IMR-90 (cell line): ENCODE measurements around the gene SPAG9. TPM values are rescaled to one million over a fixed set of nuclear protein-coding genes. Genes with fewer than 3 reads are reported as not detected.

Experiments used
- ATAC-seq: fragments of 200-7000 bp; cut with Tn5 transposase; 2 replicates; pipeline ENCODE4 v1.9.1; 2020; ENCODE audit warnings: low read depth, mild to moderate bottlenecking, moderate library complexity
- BruUV-seq: library from RNA; stranded (reverse); fragments of 400-500 nt; replicated peaks from 2 replicates; lab custom pipeline; 2021; lab: Mats Ljungman, UMichigan
- CTCF ChIA-PET: fragments of 300-600 bp; formaldehyde crosslinking; extraction: SDS; loops from one replicate; lab custom pipeline; 2021; ENCODE audit warnings: antibody characterized with exemption; lab: Yijun Ruan, JAX
- POLR2A ChIA-PET: fragments of 300-600 bp; sonication (Branson Sonifier 250); formaldehyde crosslinking; loops from one replicate; lab custom pipeline; 2022; ENCODE audit warnings: antibody characterized with exemption; ENCODE audit not compliant: unreplicated experiment; lab: Charles Lee
- DNase-seq: peaks from one replicate; pipeline ENCODE4 v3.0.0; 2013
- H2AFZ ChIP-seq: replicated peaks from 2 replicates; pipeline ENCODE3; 2013; ENCODE audit warnings: low read length, mild to moderate bottlenecking; ENCODE audit not compliant: poor library complexity
- H2AK5ac ChIP-seq: 2 replicates; pipeline ENCODE4 v1.6.1; 2013; ENCODE audit warnings: low read depth, low read length, inconsistent platforms
- H2AK9ac ChIP-seq: replicated peaks from 2 replicates; pipeline ENCODE3; 2013; ENCODE audit warnings: mild to moderate bottlenecking, low read depth, low read length, moderate library complexity; ENCODE audit not compliant: poor library complexity
- H2BK120ac ChIP-seq: 2 replicates; pipeline ENCODE4 v1.6.1; 2013; ENCODE audit warnings: low read depth, low read length, inconsistent platforms
- H2BK15ac ChIP-seq: 3 replicates; pipeline ENCODE4 v1.6.1; 2013; ENCODE audit warnings: low read depth, low read length, inconsistent platforms
- H2BK20ac ChIP-seq: 2 replicates; pipeline ENCODE4 v1.6.1; 2013; ENCODE audit warnings: low read depth, mild to moderate bottlenecking, inconsistent platforms, low read length, moderate library complexity
- H2BK5ac ChIP-seq: 2 replicates; pipeline ENCODE4 v1.6.1; 2013; ENCODE audit warnings: mild to moderate bottlenecking, low read depth, low read length, inconsistent platforms; ENCODE audit not compliant: poor library complexity, severe bottlenecking
- H3K14ac ChIP-seq: replicated peaks from 2 replicates; pipeline ENCODE4 v1.6.1; 2013; ENCODE audit warnings: low read depth, low read length, inconsistent platforms
- H3K18ac ChIP-seq: 2 replicates; pipeline ENCODE4 v1.6.1; 2013; ENCODE audit warnings: low read depth, low read length, control low read depth
- H3K23ac ChIP-seq: 2 replicates; pipeline ENCODE4 v1.6.1; 2013; ENCODE audit warnings: low read depth, low read length, inconsistent platforms
- H3K27ac ChIP-seq: 2 replicates; pipeline ENCODE4 v1.5.1; 2013; ENCODE audit warnings: mild to moderate bottlenecking, control low read depth, low read length; ENCODE audit not compliant: insufficient read depth
- H3K27me3 ChIP-seq: 2 replicates; pipeline ENCODE4 v1.6.1; 2013; ENCODE audit warnings: low read length; ENCODE audit not compliant: control insufficient read depth, insufficient read depth
- H3K36me3 ChIP-seq: 2 replicates; pipeline ENCODE4 v1.6.1; 2013; ENCODE audit warnings: low read length, mixed read lengths; ENCODE audit not compliant: control insufficient read depth, insufficient read depth
- H3K4ac ChIP-seq: 2 replicates; pipeline ENCODE4 v1.6.1; 2013; ENCODE audit warnings: low read depth, low read length, inconsistent platforms
- H3K4me1 ChIP-seq: 2 replicates; pipeline ENCODE4 v1.6.1; 2013; ENCODE audit warnings: low read length, mixed read lengths; ENCODE audit not compliant: control insufficient read depth, insufficient read depth
- H3K4me2 ChIP-seq: 2 replicates; pipeline ENCODE4 v1.6.1; 2013; ENCODE audit warnings: low read depth, mild to moderate bottlenecking, control low read depth, low read length, moderate library complexity
- H3K4me3 ChIP-seq: 2 replicates; pipeline ENCODE4 v1.5.1; 2013; ENCODE audit warnings: low read depth, mild to moderate bottlenecking, control low read depth, low read length, moderate library complexity; ENCODE audit not compliant: insufficient read depth
- H3K56ac ChIP-seq: 2 replicates; pipeline ENCODE4 v1.6.1; 2013; ENCODE audit warnings: low read length, inconsistent platforms; ENCODE audit not compliant: insufficient read depth; ENCODE audit errors: extremely low read depth
- H3K79me1 ChIP-seq, 2 experiments: 2 replicates each; pipeline ENCODE4 v1.6.1; 2013; ENCODE audit warnings: low read length in 2 of 2, inconsistent platforms in 1 of 2, low read depth in 1 of 2
- H3K9ac ChIP-seq: 2 replicates; pipeline ENCODE4 v1.6.1; 2013; ENCODE audit warnings: low read depth, low read length, control low read depth
- H3K9me1 ChIP-seq: 2 replicates; pipeline ENCODE4 v1.6.1; 2013; ENCODE audit warnings: low read length, inconsistent platforms; ENCODE audit not compliant: insufficient read depth
- H3K9me3 ChIP-seq: 2 replicates; pipeline ENCODE4 v1.6.1; 2013; ENCODE audit warnings: low read length; ENCODE audit not compliant: control insufficient read depth, insufficient read depth
- H4K20me1 ChIP-seq: 2 replicates; pipeline ENCODE4 v1.6.1; 2013; ENCODE audit warnings: low read length, inconsistent platforms; ENCODE audit not compliant: insufficient read depth
- H4K5ac ChIP-seq: 2 replicates; pipeline ENCODE4 v1.6.1; 2013; ENCODE audit warnings: mild to moderate bottlenecking, low read depth, low read length, control low read depth
- H4K8ac ChIP-seq, 2 experiments: 2 replicates each; pipeline ENCODE4 v1.6.1; 2013; ENCODE audit warnings: low read depth in 2 of 2, low read length in 2 of 2, control low read depth in 1 of 2, inconsistent platforms in 1 of 2
- H4K91ac ChIP-seq: 2 replicates; pipeline ENCODE4 v1.6.1; 2013; ENCODE audit warnings: low read depth, low read length, inconsistent platforms; ENCODE audit not compliant: insufficient read depth
- CEBPB ChIP-seq: IDR thresholded peaks from 2 replicates; pipeline ENCODE4 v1.6.1; 2012; ENCODE audit warnings: low read depth, low read length, improper control_type of control experiment
- CHD1 ChIP-seq: IDR thresholded peaks from 2 replicates; pipeline ENCODE4 v1.6.1; 2012; ENCODE audit warnings: low read depth, low read length, improper control_type of control experiment
- FOS ChIP-seq: fragments of 150-350 bp; IDR thresholded peaks from 2 replicates; pipeline ENCODE4 v1.6.1; 2016; ENCODE audit warnings: low read depth, low read length
- MAFK ChIP-seq: IDR thresholded peaks from 2 replicates; pipeline ENCODE4 v1.6.1; 2012; ENCODE audit warnings: low read depth, low read length, improper control_type of control experiment
- MAZ ChIP-seq: IDR thresholded peaks from 2 replicates; pipeline ENCODE4 v1.6.1; 2012; ENCODE audit warnings: low read depth, mild to moderate bottlenecking, low read length, improper control_type of control experiment, moderate library complexity, borderline replicate concordance
- NFE2L2 ChIP-seq: fragments of 150-350 bp; IDR thresholded peaks from 2 replicates; pipeline ENCODE4 v1.6.1; 2016; ENCODE audit warnings: low read depth, mild to moderate bottlenecking, low read length
- POLR2A ChIP-seq: IDR thresholded peaks from 2 replicates; pipeline ENCODE4 v1.6.1; 2012; ENCODE audit warnings: mild to moderate bottlenecking, low read depth, low read length
- RAD21 ChIP-seq: IDR thresholded peaks from 2 replicates; pipeline ENCODE4 v1.6.1; 2012; ENCODE audit warnings: low read length, improper control_type of control experiment
- RCOR1 ChIP-seq: IDR thresholded peaks from 2 replicates; pipeline ENCODE4 v1.6.1; 2012; ENCODE audit warnings: mild to moderate bottlenecking, low read length, improper control_type of control experiment; ENCODE audit not compliant: insufficient replicate concordance
- RFX5 ChIP-seq: IDR thresholded peaks from 2 replicates; pipeline ENCODE4 v1.8.0; 2012; ENCODE audit warnings: low read depth, mild to moderate bottlenecking, low read length, moderate library complexity
- SMC3 ChIP-seq: fragments of 150-350 bp; IDR thresholded peaks from 2 replicates; pipeline ENCODE4 v1.6.1; 2016; ENCODE audit warnings: low read depth, mild to moderate bottlenecking, antibody characterized with exemption, low read length, moderate library complexity
- WGBS, 2 experiments: methylation state at CpG; one replicate each; pipeline versions ENCODE4 v1.1.5 to v1.1.7; 2013; ENCODE audit warnings: missing lambda C conversion rate in 2 of 2; ENCODE audit not compliant: insufficient read length in 1 of 2; ENCODE audit errors: extremely low coverage in 2 of 2; 5-methylcytosine and 5-hydroxymethylcytosine counted together
- dilution Hi-C: fragments of 300-500 bp; cut with HindIII; formaldehyde crosslinking; loops from one replicate; pipeline ENCODE4 v1.14.3; 2018; ENCODE audit warnings: low sequenced_read_pairs; ENCODE audit not compliant: unreplicated experiment
- in situ Hi-C: fragments of 300-500 bp; cut with MboI; formaldehyde crosslinking; loops from 3 replicates; pipeline ENCODE4 v1.14.3; 2019; ENCODE audit warnings: low sequenced_read_pairs, inconsistent platforms, mixed read lengths
- intact Hi-C: fragments of 100-400 bp; cut with micrococcal nuclease; formaldehyde crosslinking; loops from 2 replicates; pipeline ENCODE4 v1.10.0; 2022
- polyA plus RNA-seq, 3 experiments: library from polyadenylated mRNA; depleted of rRNA; stranded (reverse); fragments of >200 nt; gene quantifications; 2 replicates each; pipeline ENCODE4 v1.2.3, GENCODE V29; 2012; ENCODE audit warnings: low replicate concordance in 1 of 3
- total RNA-seq: library from RNA; depleted of rRNA; stranded (reverse); fragments of >200 nt; gene quantifications from 2 replicates; pipeline ENCODE4 v1.2.3, GENCODE V29; 2012
- TF ChIP-seq, protein P1 (sequence below): fragments of 150-350 bp; IDR thresholded peaks from 2 replicates; pipeline ENCODE4 v1.6.1; 2017; ENCODE audit warnings: mild to moderate bottlenecking, antibody characterized with exemption, low read length, low read depth
- TF ChIP-seq, protein P2 (sequence below): conservative IDR thresholded peaks from 2 replicates; pipeline ENCODE4 v1.5.1; 2012; ENCODE audit warnings: mild to moderate bottlenecking, low read depth, low read length, improper control_type of control experiment
- TF ChIP-seq, protein P3 (sequence below): fragments of 150-350 bp; IDR thresholded peaks from 2 replicates; pipeline ENCODE4 v1.6.1; 2016; ENCODE audit warnings: low read depth, mild to moderate bottlenecking, low read length, moderate library complexity, borderline replicate concordance

Gene SPAG9
- total and polyA plus RNA-seq, 2 of the 4 experiments (the other 2 are of a cell fraction), result 26.7 to 75.5 TPM

DNA sequence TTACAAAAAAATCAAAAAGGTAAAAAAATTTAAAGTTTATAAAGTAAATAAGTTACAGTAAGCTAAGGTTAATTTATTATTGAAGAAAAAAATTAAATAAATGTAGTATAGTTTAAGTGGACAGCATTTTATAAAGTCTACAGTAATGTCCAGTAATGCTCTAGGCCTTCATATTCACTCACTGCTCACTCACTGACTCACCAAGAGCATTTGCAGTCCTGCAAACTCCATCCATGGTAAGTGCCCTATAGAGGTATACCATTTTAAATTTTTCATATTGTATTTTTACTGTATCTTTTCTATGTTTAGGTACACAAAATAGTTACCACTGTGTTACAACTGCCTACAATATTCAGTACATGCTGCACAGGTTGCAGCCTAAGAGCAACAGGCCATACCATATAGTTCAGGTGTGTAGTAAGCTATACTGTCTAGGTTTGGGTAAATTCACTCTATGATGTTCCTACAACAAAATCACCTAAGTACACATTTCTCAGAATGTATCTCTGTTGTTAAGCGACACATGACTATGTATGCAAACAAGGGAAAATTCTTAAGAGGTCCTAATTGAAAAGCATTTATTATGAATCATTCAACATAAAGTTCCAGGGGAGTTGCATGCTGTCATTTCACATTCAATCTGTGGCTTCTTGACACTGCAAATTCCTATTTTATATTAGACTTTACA is 92.3 kb downstream of the SPAG9 start (continued):
- TF ChIP-seq, protein P1, sequence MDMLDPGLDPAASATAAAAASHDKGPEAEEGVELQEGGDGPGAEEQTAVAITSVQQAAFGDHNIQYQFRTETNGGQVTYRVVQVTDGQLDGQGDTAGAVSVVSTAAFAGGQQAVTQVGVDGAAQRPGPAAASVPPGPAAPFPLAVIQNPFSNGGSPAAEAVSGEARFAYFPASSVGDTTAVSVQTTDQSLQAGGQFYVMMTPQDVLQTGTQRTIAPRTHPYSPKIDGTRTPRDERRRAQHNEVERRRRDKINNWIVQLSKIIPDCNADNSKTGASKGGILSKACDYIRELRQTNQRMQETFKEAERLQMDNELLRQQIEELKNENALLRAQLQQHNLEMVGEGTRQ, result no peak

DNA sequence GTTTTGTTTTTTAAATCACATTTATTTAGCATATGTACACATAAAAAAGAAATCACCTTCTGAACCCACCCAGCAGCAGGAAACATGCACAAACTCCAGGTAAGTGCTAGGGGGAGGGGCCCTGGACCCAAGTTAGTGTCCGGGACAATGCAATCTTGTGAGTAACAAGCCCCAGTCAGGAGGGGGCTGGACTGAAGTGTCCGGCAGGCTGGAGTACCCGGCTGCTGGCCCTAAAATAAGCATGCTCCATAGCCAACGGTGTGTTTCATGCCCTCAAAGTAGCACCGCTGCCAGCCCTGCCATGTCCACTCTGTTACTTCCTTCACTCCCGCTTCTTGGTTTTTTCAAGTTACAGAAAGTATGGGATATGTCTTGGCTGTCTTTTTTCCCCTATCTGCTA is 102.1 kb downstream of the SPAG9 start:
- Histone ChIP-seq H3K79me1 (peaks cover 0 to 3% of the 10 kb centered on the region in 2 experiments; a peak in 2 of 4 replicates), H3K27ac (no peak overlapping the region), H2AK5ac (no peak overlapping the region), H3K18ac (no peak overlapping the region), H3K9ac (no peak overlapping the region), H2AFZ (no peak overlapping the region), H4K20me1 (no peaks in the 10 kb centered on the region), H3K4me1 (no peaks in the 10 kb centered on the region), H3K4me2 (no peak overlapping the region), H2BK15ac (no peak overlapping the region), H4K5ac (no peak overlapping the region), H4K91ac (no peak overlapping the region), H3K36me3 (peaks cover 16% of the 10 kb centered on the region), H2BK120ac (no peak overlapping the region), H3K23ac (no peak overlapping the region), H2BK5ac (no peak overlapping the region), H3K9me3 (no peaks in the 10 kb centered on the region), H3K4ac (no peak overlapping the region), H3K4me3 (no peak overlapping the region), H3K56ac (no peak overlapping the region), H3K27me3 (no peaks in the 10 kb centered on the region), H2AK9ac (no peak overlapping the region), H2BK20ac (no peak overlapping the region), H3K9me1 (no peaks in the 10 kb centered on the region), H4K8ac (no peak overlapping the region), H3K14ac (no peak overlapping the region)
- dilution Hi-C loops (no loop called here), intact Hi-C loops (no loop called here), in situ Hi-C loops (no loop called here)
- 93% methylated on average over 3 of the region's 6 CpGs; no CpG with 5 or more reads in 1 of the 2 experiments for WGBS, 2 experiments
- POLR2A ChIA-PET, result no interaction called here
- CTCF ChIA-PET, result no interaction called here
- DNase-seq (no peak), ATAC-seq (no peak)
- no TSS peak for BruUV-seq
- TF ChIP-seq FOS (no peak), RCOR1 (no peak), MAFK (no peak), RFX5 (no peak), CEBPB (no peak), NFE2L2 (no peak), MAZ (no peak), POLR2A (no peak), CHD1 (no peak), SMC3 (no peak), RAD21 (no peak)
- TF ChIP-seq, protein P2, sequence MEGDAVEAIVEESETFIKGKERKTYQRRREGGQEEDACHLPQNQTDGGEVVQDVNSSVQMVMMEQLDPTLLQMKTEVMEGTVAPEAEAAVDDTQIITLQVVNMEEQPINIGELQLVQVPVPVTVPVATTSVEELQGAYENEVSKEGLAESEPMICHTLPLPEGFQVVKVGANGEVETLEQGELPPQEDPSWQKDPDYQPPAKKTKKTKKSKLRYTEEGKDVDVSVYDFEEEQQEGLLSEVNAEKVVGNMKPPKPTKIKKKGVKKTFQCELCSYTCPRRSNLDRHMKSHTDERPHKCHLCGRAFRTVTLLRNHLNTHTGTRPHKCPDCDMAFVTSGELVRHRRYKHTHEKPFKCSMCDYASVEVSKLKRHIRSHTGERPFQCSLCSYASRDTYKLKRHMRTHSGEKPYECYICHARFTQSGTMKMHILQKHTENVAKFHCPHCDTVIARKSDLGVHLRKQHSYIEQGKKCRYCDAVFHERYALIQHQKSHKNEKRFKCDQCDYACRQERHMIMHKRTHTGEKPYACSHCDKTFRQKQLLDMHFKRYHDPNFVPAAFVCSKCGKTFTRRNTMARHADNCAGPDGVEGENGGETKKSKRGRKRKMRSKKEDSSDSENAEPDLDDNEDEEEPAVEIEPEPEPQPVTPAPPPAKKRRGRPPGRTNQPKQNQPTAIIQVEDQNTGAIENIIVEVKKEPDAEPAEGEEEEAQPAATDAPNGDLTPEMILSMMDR, result no peak
- TF ChIP-seq, protein P3, sequence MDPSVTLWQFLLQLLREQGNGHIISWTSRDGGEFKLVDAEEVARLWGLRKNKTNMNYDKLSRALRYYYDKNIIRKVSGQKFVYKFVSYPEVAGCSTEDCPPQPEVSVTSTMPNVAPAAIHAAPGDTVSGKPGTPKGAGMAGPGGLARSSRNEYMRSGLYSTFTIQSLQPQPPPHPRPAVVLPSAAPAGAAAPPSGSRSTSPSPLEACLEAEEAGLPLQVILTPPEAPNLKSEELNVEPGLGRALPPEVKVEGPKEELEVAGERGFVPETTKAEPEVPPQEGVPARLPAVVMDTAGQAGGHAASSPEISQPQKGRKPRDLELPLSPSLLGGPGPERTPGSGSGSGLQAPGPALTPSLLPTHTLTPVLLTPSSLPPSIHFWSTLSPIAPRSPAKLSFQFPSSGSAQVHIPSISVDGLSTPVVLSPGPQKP, result no peak
